ENCODE results near the gene NT5DC4.

DNA sequence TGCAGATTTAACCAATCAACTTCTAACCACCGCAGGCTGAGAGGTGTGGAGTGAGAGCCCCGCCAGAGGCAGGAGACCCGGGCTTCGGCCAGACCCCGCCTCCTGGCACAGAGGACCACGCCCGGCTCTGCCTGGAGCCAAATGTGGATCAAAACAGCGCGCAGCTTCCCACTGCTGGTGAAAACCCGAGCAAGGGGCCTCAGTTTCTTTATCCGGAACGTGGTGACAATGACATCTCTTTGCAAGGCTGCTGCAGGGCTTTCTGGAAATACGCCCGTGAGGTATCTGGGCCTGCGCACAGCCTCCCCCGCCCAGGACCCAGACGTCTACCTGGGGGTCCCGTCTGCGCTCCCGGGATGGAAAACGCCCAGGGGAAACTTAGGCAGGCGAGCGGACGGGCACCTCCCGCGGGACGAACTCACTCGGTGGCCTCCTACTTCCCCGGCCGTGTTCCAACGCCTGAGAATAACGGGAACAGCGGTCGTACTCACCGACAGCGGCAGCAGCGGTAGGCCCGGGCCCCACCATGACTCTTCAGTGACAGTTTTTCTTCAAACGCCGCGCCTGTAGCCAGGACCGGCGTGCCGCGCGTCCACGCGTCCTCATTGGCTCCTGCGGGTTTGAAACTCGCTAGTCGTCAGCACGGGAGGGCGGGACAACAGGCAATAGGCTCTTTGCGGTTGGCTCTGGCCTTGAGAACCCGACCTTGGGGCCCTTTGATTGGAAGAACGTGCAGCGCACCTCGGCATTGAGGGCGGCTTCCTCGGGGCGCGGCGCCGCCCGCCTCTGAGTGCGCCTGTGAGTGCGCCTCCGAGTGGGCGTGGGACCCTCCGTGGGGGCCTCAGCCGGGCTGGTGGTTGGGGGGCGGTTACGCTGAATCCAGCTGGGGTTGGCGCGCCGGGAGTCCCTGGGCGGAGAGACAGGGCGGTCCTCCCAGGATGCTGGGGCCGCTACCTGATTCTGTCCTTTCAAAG lies 43.5 kb downstream of the NT5DC4 start, which contains the start of gene CKAP2L:
- TF ChIP-seq, protein P1, sequence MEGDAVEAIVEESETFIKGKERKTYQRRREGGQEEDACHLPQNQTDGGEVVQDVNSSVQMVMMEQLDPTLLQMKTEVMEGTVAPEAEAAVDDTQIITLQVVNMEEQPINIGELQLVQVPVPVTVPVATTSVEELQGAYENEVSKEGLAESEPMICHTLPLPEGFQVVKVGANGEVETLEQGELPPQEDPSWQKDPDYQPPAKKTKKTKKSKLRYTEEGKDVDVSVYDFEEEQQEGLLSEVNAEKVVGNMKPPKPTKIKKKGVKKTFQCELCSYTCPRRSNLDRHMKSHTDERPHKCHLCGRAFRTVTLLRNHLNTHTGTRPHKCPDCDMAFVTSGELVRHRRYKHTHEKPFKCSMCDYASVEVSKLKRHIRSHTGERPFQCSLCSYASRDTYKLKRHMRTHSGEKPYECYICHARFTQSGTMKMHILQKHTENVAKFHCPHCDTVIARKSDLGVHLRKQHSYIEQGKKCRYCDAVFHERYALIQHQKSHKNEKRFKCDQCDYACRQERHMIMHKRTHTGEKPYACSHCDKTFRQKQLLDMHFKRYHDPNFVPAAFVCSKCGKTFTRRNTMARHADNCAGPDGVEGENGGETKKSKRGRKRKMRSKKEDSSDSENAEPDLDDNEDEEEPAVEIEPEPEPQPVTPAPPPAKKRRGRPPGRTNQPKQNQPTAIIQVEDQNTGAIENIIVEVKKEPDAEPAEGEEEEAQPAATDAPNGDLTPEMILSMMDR (IDR thresholded peaks at IDR 0.05; ENCODE audit: insufficient read depth, low read depth, low read length), result no peak
- TF ChIP-seq EZH2 (IDR thresholded peaks at IDR 0.05; ENCODE audit: insufficient read depth, low read length), result no peak

Data from astrocyte (in vitro differentiated cells and primary cell).